ENCODE results near the gene BMP6.

GRCh38 chr6:7747433-7747832 lies 21.5 kb downstream of the BMP6 start:
- TF ChIP-seq POLR2A (IDR thresholded peaks at IDR 0.05) = no peak
- no peak for TF ChIP-seq POLR2AphosphoS5 (IDR thresholded peaks at IDR 0.05)
- no peak for TF ChIP-seq CTCF (IDR thresholded peaks at IDR 0.05)

Data from breast epithelium (tissue), 3 donors.